PC-3 (cell line): ENCODE results near the gene GALNTL6. TPM values are rescaled to one million over a fixed set of nuclear protein-coding genes. Genes with fewer than 3 reads are reported as not detected.
A peak's percentile ranks its signal among the peaks of the same experiment; 100 is the strongest.

ENCODE experiments used
- ATAC-seq: fragments of 200-7000 bp; cut with Tn5 transposase; 2 replicates; pipeline ENCODE4 v1.9.1; 2020; ENCODE audit warnings: mild to moderate bottlenecking, moderate library complexity
- BruUV-seq: library from RNA; stranded (reverse); fragments of 400-500 nt; replicated peaks from 2 replicates; lab custom pipeline; 2021; lab: Mats Ljungman, UMichigan
- CTCF ChIA-PET: fragments of 300-600 bp; sonication (Branson Sonifier 250); formaldehyde crosslinking; loops from one replicate; lab custom pipeline; 2022; ENCODE audit warnings: antibody characterized with exemption; lab: Charles Lee
- POLR2A ChIA-PET: fragments of 300-600 bp; sonication (Branson Sonifier 250); formaldehyde crosslinking; loops from one replicate; lab custom pipeline; 2022; ENCODE audit warnings: antibody characterized with exemption; ENCODE audit not compliant: unreplicated experiment; lab: Charles Lee
- DNase-seq: peaks from one replicate; pipeline ENCODE4 v3.0.0-alpha.2; 2015
- H2AFZ ChIP-seq: fragments of 300-600 bp; sonication (generic); 2 replicates; pipeline ENCODE4 v1.6.0; 2016; ENCODE audit warnings: antibody characterized with exemption, low read length
- H3F3A ChIP-seq: fragments of 300-600 bp; sonication (generic); one replicate; pipeline ENCODE4 v1.6.0; 2017; ENCODE audit warnings: antibody characterized with exemption, low read length, control low read depth, mild to moderate bottlenecking; ENCODE audit not compliant: unreplicated experiment
- H3K27ac ChIP-seq: fragments of 300-600 bp; sonication (generic); 2 replicates; pipeline ENCODE4 v1.5.1; 2016; ENCODE audit warnings: mild to moderate bottlenecking, low read length
- H3K27me3 ChIP-seq: fragments of 300-600 bp; sonication (generic); 2 replicates; pipeline ENCODE4 v1.6.1; 2016; ENCODE audit warnings: low read length, mixed read lengths
- H3K36me3 ChIP-seq: fragments of 300-600 bp; sonication (generic); 2 replicates; pipeline ENCODE4 v1.6.1; 2016; ENCODE audit warnings: low read depth, mixed run types, low read length, mixed read lengths
- H3K4me1 ChIP-seq: fragments of 300-600 bp; sonication (generic); 2 replicates; pipeline ENCODE4 v1.5.1; 2016; ENCODE audit warnings: low read length; ENCODE audit not compliant: insufficient read depth
- H3K4me2 ChIP-seq: fragments of 300-600 bp; sonication (generic); 2 replicates; pipeline ENCODE4 v1.6.0; 2016; ENCODE audit warnings: low read length
- H3K4me3 ChIP-seq: fragments of 300-600 bp; sonication (generic); 2 replicates; pipeline ENCODE4 v1.5.1; 2016; ENCODE audit warnings: mild to moderate bottlenecking, low read length, mixed read lengths
- H3K79me2 ChIP-seq: fragments of 300-600 bp; sonication (generic); 2 replicates; pipeline ENCODE4 v1.6.1; 2017; ENCODE audit warnings: low read length, mixed read lengths
- H3K9ac ChIP-seq: fragments of 300-600 bp; sonication (generic); 2 replicates; pipeline ENCODE4 v1.6.0; 2016; ENCODE audit warnings: mild to moderate bottlenecking, low read length
- H3K9me2 ChIP-seq: fragments of 300-600 bp; sonication (generic); replicated peaks from 2 replicates; pipeline ENCODE4 v1.6.1; 2016; ENCODE audit warnings: mixed run types, low read length, mixed read lengths
- H3K9me3 ChIP-seq: fragments of 300-600 bp; sonication (generic); 2 replicates; pipeline ENCODE4 v1.6.1; 2016; ENCODE audit warnings: low read length, mixed read lengths
- H4K20me1 ChIP-seq: fragments of 300-600 bp; sonication (generic); 2 replicates; pipeline ENCODE4 v1.6.1; 2016; ENCODE audit warnings: low read length, mixed read lengths
- CTCF ChIP-seq: fragments of 300-600 bp; sonication (generic); conservative IDR thresholded peaks from 2 replicates; pipeline ENCODE4 v1.5.1; 2017; ENCODE audit warnings: antibody characterized with exemption, low read depth, mild to moderate bottlenecking, low read length
- EZH2 ChIP-seq: fragments of 300-600 bp; sonication (generic); IDR thresholded peaks from one replicate; pipeline ENCODE4 v1.6.1; 2017; ENCODE audit warnings: antibody characterized with exemption, mild to moderate bottlenecking, low read length; ENCODE audit not compliant: unreplicated experiment
- EZH2phosphoT487 ChIP-seq: fragments of 300-600 bp; sonication (generic); IDR thresholded peaks from 2 replicates; pipeline ENCODE4 v1.6.1; 2018; ENCODE audit warnings: mild to moderate bottlenecking, antibody characterized with exemption, low read length, borderline replicate concordance
- intact Hi-C: fragments of 100-400 bp; cut with micrococcal nuclease; formaldehyde crosslinking; loops from 2 replicates; pipeline ENCODE4 v1.9.0; 2023
- total RNA-seq: library from RNA; depleted of rRNA; stranded (reverse); fragments of >200 nt; gene quantifications from 2 replicates; pipeline ENCODE4 v1.2.3, GENCODE V29; 2014

GALNTL6 gene
- total RNA-seq, 1 experiment from 2014 or later = not detected

GRCh38 chr4:173013232-173013930 is 1200.2 kb downstream of the GALNTL6 start:
- Histone ChIP-seq H3K9ac (no peak overlapping the region), H3K9me3 (no peaks in the 10 kb centered on the region), H3K27me3 (no peaks in the 10 kb centered on the region), H2AFZ (no peak overlapping the region), H3K27ac (no peak overlapping the region), H3K9me2 (no peaks in the 10 kb centered on the region), H3K4me2 (peak overlapping the region; percentile 44), H3K4me1 (peaks cover 11% of the 10 kb centered on the region), H3K36me3 (no peaks in the 10 kb centered on the region), H3K4me3 (no peak overlapping the region), H4K20me1 (no peaks in the 10 kb centered on the region), H3K79me2 (no peaks in the 10 kb centered on the region), H3F3A (no peaks in the 10 kb centered on the region)
- DNase-seq (peak; percentile 57), ATAC-seq (peak; percentile 62)
- TF ChIP-seq EZH2phosphoT487 (no peak), CTCF (peak; percentile 66)
- ChIA-PET CTCF (interaction anchor here (0.5 to 1.5 kb wide), 12 partner anchors 10 to 288 kb away, joined by 3 to 15 read pairs (median 8); partner anchors contain the start of gene GALNT7), POLR2A (no interaction called here)
- no TSS peak for BruUV-seq
- intact Hi-C loops = loop anchor here (1.0 to 2.0 kb wide), 3 partner anchors 158 to 405 kb away; no protein-coding TSS in a partner anchor

- CTCF ChIA-PET = interaction anchor here (0.5 to 1.5 kb wide), 11 partner anchors 9 to 287 kb away, joined by 3 to 15 read pairs (median 9); partner anchors contain the start of gene GALNT7
- TF ChIP-seq CTCF (0 out of 2 replicates have a peak, but pooled peaks have one; percentile 29), EZH2phosphoT487 (no peak), EZH2 (no peak)
- no peaks in the 10 kb centered on the region for H3K9me2 ChIP-seq
- H2AFZ ChIP-seq = no peak overlapping the region
- POLR2A ChIA-PET = no interaction called here
- peaks cover 11% of the 10 kb centered on the region for H3K4me1 ChIP-seq
- H3K36me3 ChIP-seq = no peaks in the 10 kb centered on the region
- no peaks in the 10 kb centered on the region for H3K27me3 ChIP-seq
- DNase-seq (peak; percentile 57), ATAC-seq (peak; percentile 89)
- no peak overlapping the region for H3K27ac ChIP-seq
- no TSS peak for BruUV-seq
- no peaks in the 10 kb centered on the region for H3K79me2 ChIP-seq
- H3F3A ChIP-seq = no peaks in the 10 kb centered on the region
- H4K20me1 ChIP-seq = no peaks in the 10 kb centered on the region
- no peaks in the 10 kb centered on the region for H3K9me3 ChIP-seq
- H3K4me2 ChIP-seq = no peak overlapping the region
- H3K9ac ChIP-seq = no peak overlapping the region
- H3K4me3 ChIP-seq = no peak overlapping the region
- intact Hi-C loops = no loop called here
Measured at GRCh38 chr4:173014113-173014558, 1200.9 kb downstream of the GALNTL6 start.

- ATAC-seq = no peak
Measured at GRCh38 chr4:173014836-173015235, 1201.6 kb downstream of the GALNTL6 start.

More at GRCh38 chr4:173014836-173015235, 1201.6 kb downstream of the GALNTL6 start:
- Histone ChIP-seq H4K20me1 (no peaks in the 10 kb centered on the region), H3K9ac (no peak overlapping the region), H3K27ac (no peak overlapping the region), H3F3A (no peaks in the 10 kb centered on the region), H3K9me2 (no peaks in the 10 kb centered on the region), H3K4me1 (peaks cover 11% of the 10 kb centered on the region), H2AFZ (no peak overlapping the region), H3K36me3 (no peaks in the 10 kb centered on the region), H3K79me2 (no peaks in the 10 kb centered on the region), H3K4me2 (no peak overlapping the region), H3K27me3 (no peaks in the 10 kb centered on the region), H3K9me3 (no peaks in the 10 kb centered on the region), H3K4me3 (no peak overlapping the region)
- ChIA-PET CTCF (no interaction called here), POLR2A (no interaction called here)
- DNase-seq = no peak
- TF ChIP-seq EZH2 (no peak), CTCF (no peak), EZH2phosphoT487 (no peak)
- BruUV-seq = no TSS peak
- intact Hi-C loops = no loop called here
